GM12873 (cell line): Measurements from ENCODE around the gene DRC3.

Experiments used
- TF ChIP-seq, protein P1 (sequence below): IDR thresholded peaks from 2 replicates; pipeline ENCODE4 v1.5.1; 2012; ENCODE audit warnings: low read depth, mild to moderate bottlenecking, moderate library complexity, low read length, control low read depth; ENCODE audit not compliant: insufficient read depth; ENCODE audit errors: missing control alignments

The DRC3 gene

DNA sequence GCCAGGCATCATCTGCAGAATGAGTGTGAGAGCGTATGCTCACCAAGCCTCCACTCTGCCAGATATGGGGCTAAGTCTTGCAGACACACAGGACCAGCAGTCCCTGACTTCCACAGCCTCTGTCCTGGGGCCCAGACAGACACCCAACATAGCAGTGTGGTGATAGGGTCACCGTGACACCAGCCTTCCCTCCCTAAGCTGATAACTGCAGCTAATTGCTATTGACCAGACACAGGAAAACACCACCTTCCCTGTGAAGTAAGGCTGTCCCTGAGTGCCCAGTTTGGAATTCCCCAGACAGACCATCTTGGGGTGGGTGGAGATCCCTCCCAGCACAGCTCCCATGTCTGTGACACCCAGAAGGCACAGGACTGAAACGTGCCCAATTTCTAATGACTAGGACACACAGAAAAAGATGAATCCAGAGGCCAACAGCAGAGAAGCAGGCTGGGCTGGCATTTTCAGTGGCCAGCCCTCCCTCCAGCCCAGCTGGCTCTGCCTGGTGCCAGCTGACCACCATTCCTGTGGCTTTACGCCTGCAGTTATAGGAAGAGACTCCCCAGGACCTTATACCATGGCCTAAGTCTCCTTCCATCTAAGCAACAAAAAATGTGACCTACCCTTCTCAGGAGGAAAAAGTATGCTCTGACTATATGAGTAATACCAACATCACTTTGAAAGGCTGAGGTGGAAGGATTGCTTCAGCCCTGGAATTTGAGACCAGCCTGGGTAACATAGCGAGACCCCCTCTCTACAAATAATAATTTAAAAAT lies 36.0 kb downstream of the DRC3 start:
- TF ChIP-seq, protein P1, sequence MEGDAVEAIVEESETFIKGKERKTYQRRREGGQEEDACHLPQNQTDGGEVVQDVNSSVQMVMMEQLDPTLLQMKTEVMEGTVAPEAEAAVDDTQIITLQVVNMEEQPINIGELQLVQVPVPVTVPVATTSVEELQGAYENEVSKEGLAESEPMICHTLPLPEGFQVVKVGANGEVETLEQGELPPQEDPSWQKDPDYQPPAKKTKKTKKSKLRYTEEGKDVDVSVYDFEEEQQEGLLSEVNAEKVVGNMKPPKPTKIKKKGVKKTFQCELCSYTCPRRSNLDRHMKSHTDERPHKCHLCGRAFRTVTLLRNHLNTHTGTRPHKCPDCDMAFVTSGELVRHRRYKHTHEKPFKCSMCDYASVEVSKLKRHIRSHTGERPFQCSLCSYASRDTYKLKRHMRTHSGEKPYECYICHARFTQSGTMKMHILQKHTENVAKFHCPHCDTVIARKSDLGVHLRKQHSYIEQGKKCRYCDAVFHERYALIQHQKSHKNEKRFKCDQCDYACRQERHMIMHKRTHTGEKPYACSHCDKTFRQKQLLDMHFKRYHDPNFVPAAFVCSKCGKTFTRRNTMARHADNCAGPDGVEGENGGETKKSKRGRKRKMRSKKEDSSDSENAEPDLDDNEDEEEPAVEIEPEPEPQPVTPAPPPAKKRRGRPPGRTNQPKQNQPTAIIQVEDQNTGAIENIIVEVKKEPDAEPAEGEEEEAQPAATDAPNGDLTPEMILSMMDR: no peak

DNA sequence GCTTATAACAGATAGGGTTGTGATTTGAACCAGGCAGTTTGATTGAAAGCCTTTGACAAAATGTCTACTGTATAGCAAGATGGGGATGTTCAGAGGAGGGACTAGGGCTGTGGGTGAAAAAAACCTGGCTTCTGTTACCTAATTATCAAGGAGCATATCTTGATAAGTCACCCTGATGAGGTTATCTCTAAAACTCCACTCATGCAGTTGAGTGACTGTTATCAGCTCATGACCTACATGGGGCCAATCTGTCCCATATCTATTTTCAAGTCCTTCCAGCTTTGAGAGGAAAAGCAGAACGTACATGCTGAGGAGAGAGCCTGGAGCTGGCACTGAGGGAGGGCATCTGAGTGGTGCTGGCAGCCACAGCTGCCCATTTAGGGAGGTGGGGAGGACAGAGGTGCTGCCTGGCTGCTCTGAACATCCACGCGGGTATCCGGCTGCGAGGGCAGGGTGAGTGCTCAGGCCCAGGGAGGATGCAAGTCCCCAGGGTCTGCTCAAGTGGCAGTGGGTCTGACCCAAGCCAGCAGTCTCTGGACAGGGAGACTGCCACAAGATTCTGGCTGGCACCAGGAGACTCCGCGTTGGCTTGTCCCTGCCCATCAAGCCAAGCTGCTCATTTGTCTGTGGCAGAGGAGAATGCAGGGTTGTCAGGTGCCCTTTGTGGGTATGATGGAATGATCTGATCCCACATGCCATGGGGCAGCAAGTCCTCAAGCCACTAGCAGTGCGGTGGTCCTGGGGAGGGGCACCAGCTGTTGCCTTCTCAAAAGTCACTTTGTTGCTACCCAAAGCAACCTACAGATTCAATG lies 37.2 kb downstream of the DRC3 start:
- TF ChIP-seq, protein P1: no peak

DNA sequence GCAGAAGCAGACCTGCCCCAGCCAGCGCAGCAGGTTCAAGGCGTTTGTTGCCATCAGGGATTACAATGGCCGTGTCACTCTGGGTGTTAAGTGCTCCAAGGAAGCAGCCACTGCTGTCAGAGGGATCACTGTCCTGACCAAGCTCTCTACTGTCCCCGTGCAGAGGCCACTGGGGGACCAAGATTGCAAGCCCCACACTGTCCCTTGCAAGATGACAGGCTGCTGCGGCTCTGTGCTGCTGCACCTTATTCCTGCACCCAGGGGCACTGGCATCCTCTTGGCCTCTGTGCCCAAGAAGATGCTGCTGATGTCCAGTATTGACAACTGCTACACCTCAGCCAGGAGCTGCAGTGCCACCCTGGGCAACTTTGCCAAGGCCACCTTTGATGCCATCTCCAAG lies 38.6 kb downstream of the DRC3 start:
- TF ChIP-seq, protein P1: no peak

DNA sequence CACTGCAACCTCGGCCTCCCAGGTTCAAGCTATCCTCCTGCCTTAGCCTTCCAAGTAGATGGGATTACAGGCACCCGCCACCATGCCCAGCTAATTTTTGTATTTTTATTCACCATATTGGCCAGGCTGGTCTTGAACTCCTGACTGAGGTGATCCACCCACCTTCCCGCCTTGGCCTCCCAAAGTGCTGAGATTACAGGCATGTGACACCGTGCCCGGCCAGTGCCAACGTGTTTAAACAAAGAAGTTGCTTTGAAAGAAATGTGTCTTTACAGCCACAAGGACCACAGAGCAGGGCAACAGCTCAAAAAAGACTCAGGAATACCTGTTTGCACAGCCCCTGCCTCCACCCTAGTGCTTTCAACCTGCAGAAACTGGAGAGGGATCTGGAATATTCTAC lies 41.3 kb downstream of the DRC3 start:
- TF ChIP-seq, protein P1: no peak

DNA sequence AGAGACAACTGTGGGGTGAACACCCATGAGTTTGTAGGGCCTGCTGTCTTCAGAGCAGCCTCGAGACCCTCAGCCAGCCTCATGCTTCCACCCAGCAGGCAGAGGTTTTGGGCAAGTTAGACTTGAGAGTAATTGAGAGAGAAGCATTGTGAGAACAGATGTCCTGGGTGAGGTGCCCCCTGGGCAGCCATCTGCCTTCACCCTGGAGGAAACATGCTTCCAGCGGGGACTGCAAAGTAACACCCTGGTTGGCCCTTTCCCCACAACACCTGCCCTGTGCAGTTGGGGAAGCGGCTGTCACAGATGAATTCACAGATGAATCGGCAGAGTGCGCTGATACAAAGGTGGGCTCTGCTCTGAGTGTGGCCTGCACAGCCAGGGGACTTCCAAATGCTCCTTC lies 42.9 kb downstream of the DRC3 start:
- TF ChIP-seq, protein P1: no peak

DNA sequence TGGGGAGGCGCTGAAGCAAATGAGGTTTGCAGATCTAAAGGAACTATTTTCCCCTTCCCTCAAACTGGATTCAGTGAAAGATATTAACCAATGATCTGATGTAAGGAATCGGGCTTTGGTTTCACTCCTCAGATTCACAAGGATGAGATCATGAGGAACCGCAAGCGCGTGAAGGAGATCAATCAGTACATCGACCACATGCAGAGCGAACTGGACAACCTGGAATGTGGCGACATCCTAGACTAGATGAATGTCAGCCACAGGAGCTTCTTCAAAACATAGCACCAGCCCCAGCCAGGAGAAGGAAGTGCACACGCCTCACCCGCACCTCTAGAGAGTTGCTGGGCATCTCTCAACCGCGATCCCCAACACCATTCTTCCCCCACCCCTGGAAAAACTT lies 43.8 kb downstream of the DRC3 start:
- TF ChIP-seq, protein P1: no peak

DNA sequence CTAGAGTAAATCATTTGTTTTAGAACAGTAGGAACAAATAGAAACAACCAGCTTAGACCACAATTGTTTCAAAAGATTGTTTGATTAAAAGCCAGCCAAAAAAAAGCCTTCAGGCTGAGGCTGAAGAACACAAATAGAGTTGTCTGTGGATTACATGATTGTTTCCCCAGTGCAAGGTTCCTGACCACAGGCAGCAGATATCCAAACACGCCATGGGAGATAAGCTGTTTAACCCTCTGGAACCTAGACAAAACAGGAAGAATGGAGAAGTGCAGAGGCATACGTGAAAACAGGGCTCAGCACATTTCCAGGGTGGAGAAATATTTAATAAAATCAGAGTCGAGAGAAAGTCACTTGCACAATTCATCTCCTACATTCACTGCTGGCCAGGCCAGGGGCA lies 45.3 kb downstream of the DRC3 start:
- TF ChIP-seq, protein P1: no peak
